Left colon (tissue), 2 donors: ENCODE data around the gene ADGRG6. TPM values are rescaled to one million over a fixed set of nuclear protein-coding genes. Genes with fewer than 3 reads are reported as not detected.
A peak's percentile ranks its signal among the peaks of the same experiment; 100 is the strongest.
"Not testable (repeated sequence)": the region's sequence is repeated elsewhere in the genome, so short reads cannot be mapped to it uniquely, and the experiment has no call there.

ENCODE experiments used
- ATAC-seq: fragments of 200-7000 bp; cut with Tn5 transposase; one replicate; pipeline ENCODE4 v1.9.1; 2020; ENCODE audit warnings: mild to moderate bottlenecking, moderate library complexity
- DNase-seq, 2 donors: peaks; one replicate each; pipeline ENCODE4 v3.0.0-alpha.2; 2020
- intact Hi-C, 2 donors: fragments of 100-400 bp; cut with DNase I in 1 of 2; cut with micrococcal nuclease in 1 of 2; formaldehyde crosslinking; loops; one replicate each; pipeline versions ENCODE4 v1.11.2 to v1.14.0; 2022; cut with DNase I, micrococcal nuclease
- total RNA-seq, 2 donors: library from RNA; stranded (reverse); fragmentation: NEBNext Ultra II Directional; extraction: Animal tissue kit (Norgen Biotek cat#: 25700); gene quantifications; one replicate each; pipeline ENCODE4 v1.2.1, GENCODE V29; 2021
- donor health status: DM: no; HTN: no; CAD: no.
- donor health status: DM: yes; HTN: yes; CAD: no.

ADGRG6 gene
- total RNA-seq, 2 donors from 2014 or later, result 15.1 to 22.6 TPM

DNA sequence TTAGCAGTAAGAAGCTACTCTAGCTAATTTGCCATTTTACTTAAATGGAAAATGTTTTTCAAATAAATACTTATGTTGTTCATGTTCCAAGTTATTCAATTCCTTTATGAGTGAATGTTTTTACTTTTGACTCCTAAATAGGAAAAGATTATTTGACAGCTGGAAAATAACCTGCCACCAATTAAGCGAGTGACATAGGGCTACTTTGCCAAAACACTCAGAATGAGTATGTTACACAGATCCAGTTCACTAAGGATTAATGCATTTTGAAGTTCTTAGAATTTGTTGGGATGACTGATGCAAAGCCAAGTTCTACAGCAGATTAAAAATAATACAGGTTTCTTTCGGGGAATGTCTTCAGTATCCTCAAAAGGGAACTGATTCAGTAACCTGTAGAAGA is 144.4 kb downstream of the ADGRG6 start:
- no peak for DNase-seq
- intact Hi-C loops, result no loop called here
- ATAC-seq, result no peak

DNA sequence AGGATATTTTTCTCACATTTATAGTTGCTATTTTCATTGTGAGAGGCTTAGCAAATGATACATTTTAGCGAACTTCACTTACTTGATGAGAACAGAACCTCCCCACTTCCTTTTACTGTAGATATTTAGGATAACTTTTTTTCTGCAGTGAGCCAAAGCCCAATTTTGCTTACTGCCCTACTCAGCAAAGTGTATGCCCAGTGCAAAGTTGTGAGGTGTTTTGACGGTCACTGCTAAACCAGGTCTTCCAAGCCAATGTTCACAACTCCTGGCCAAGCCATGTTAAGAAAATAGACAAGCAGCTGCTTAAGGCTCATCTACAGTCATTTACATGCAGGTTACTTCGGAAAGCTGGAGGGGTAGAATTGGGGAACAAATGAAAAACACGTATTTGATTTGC is 144.8 kb downstream of the ADGRG6 start:
- DNase-seq (no peak), ATAC-seq (no peak)
- intact Hi-C loops, result no loop called here

DNA sequence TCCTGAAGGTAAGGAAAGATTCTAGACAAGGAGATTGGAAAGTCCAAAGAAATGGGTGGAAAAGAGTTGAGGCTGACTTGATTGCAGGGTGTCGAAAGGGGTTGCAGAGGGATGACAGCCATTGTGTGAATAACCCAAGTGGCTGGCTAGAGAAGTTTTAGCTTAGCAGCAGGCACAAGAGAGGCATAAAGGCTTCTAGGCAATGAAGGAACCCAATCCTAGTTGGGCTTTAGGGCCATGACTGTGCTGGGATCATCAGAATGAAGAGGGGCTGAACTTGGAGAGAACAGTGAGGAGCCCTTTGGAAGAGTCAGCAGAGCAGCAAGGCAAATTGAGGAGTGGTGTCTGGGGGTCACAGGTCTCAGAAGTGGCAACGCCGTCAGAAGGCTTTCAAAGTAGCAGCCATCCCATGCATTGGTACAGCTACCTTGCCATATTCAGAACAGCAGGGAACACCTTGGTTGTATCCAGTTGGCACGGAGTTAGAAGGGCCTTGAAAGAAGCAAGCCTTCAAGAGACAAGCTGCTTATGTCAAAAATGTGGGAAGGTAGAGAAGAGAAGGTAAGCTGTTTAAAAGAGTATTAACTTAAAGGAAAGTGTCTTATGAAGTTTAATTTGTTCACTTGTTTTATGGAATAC is 146.4 kb downstream of the ADGRG6 start:
- ATAC-seq, result no peak
- DNase-seq, result no peak
- intact Hi-C loops, result no loop called here

DNA sequence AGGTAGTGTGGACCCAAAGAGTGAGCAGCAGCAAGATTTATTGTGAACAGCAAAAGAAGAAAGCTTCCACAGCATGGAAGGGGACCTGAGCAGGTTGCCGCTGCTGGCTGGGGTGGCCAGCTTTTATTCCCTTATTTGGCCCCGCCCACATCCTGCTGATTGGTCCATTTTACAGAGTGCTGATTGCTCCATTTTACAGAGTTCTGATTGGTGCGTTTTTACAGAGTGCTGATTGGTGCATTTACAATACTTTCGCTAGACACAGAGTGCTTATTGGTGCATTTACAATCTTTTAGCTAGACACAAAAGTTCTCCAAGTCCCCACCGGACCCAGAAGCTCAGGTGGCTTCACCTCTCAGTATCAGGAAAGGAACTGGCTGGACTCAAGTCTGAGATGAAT is 149.0 kb downstream of the ADGRG6 start:
- ATAC-seq, intact Hi-C loops, DNase-seq: not testable (repeated sequence)

DNA sequence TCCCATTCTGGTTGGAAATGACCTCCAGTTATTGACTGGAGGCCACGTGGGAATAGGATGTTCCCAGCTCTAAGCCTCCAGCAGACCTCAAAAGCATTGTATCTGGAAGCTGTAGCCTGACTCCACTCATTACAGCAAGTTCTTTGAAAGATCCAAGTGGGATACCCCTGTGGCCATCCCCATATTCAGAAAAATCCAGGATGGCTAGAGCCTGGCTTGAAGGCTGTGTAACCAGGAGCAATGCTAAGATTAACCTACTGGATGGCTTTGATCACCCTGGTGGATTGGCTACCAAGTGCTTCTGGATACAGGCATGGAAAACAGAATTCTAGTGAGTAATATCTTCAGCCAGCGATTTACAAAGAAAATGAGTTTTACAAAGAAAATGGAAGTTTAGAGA is 151.2 kb downstream of the ADGRG6 start:
- ATAC-seq, result no peak
- intact Hi-C loops, result no loop called here
- DNase-seq, result no peak

DNA sequence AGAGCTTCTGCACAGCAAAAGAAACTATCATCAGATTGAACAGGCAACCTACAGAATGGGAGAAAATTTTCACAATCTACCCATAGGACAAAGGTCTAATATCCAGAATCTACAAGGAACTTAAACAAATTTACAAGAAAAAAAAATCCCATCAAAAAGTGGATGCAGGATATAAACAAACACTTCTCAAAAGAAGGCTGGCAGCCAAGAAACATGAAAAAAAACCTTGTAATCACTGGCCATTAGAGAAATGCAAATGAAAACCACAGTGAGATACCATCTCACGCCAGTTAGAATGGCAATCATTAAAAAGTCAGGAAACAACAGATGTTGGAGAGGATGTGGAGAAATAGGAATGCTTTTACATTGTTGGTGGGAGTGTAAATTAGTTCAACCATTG is 152.4 kb downstream of the ADGRG6 start:
- intact Hi-C loops, ATAC-seq, DNase-seq: not testable (repeated sequence)

DNA sequence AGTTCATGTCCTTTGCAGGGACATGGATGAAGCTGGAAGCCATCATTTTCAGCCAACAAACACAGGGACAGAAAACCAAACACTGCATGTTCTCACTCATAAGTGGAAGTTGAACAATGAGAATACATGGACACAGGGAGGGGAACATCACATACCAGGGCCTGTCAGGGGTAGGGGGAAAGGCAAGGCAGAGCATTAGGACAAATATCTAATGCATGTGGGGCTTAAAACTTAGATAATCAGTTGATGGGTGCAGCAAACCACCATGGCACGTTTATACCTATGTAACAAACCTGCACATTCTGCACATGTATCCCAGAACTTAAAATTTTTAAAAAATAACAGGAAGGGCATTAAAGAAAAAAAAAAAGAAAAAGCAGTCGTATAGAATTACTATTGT is 153.0 kb downstream of the ADGRG6 start:
- DNase-seq, intact Hi-C loops, ATAC-seq: not testable (repeated sequence)

DNA sequence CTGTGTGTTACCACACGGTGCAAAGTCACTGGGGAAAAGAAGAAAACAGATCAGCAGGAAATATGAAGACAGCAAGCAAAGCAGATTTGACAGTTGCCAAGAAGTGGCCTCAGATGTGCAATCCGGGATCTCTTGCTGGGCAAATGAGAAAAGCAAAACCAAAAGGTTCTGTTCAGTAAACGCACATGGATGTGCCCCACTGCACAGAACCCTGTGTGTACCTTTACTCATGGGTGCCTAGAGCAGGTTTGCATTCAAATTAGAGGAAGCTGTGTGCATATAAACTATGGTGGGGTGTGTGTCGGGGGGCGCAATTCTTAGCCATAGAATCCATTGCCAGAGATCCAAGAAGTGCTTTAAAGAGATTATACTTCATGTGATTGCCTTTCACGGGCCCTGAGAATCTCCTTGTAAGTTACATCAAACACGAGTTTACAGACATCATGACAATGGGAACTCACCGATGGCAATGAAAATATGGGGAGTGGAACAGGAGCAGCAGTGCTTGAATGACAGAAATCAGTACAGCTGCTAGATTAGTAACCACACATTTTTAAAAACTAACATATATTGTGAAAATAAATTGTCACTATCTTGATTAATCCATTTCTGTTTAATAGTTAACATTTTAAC is 154.3 kb downstream of the ADGRG6 start:
- intact Hi-C loops, result no loop called here
- no peak for DNase-seq
- no peak for ATAC-seq

DNA sequence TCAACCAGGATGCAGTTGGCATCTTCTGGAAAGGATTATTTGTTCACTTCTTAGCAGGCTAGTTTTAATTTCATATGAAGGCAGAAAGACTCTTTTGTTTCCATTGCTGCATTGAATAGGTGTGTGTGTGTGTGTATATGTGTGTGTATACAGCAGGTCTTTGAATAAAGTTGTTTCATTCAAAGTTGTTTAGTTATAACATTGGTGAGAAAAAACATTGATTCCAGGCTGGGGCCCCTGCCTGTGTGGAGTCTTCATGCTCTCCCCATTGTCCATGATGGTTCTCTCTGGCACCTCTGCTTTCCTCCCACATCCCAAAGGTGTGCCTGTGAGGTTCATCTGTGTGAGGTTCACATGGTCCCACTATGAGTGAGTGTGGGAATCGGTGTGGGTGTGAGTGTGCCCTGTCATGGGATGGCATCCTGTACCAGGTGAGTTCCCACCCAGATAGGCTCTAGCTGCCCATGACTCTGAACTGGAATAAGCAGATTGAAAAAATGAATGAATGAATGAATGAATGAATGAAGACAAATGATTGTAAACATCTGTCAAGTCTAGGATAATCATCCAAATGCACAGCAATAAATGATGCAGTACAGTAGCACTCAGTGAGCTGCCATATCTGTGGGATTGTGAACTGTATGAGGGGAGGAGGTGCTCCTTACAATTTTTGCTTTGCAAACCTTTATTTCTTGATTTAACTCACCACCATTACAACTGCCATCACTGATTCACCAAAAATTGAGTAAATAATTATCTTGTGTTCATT is 156.0 kb downstream of the ADGRG6 start:
- ATAC-seq (no peak), DNase-seq (no peak)
- intact Hi-C loops, result no loop called here

DNA sequence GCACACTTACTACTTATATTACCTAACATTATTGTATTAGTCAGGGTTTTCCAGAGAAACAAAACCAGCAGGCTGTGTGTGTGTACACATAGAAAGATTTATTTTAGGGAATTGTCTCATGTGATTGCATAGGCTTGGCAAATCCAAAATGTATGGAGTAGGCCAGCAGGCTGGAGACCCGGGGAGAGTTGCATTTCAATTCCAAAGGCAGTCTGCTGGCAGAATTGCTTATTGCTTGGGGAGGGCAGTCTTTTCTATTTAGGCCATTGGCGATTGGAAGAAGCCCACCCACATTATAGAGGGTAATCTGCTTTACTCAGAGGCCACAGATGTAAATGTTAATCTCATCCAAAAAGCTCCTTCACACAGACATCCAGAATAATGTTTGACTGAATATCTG is 157.0 kb downstream of the ADGRG6 start:
- DNase-seq (no peak), ATAC-seq (no peak)
- intact Hi-C loops, result no loop called here

DNA sequence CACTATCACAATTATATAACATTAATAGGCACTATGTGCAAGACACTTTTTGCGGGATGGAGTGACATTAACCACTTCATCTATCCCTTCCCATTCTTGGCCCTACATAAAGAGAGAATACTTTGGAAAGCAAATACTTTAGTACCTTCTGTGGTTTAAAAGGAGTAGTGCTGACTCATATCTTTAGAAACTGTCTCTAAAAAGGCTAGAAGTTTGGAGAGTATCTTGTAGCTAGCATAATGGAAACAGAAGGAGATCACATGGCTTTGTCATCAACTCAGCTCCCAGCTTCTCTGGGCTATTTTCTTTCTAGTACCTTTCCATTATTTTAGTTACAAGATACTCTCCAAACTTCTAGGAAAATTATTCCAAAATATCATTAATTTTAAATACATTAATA is 157.5 kb downstream of the ADGRG6 start:
- DNase-seq (no peak), ATAC-seq (no peak)
- intact Hi-C loops, result no loop called here

DNA sequence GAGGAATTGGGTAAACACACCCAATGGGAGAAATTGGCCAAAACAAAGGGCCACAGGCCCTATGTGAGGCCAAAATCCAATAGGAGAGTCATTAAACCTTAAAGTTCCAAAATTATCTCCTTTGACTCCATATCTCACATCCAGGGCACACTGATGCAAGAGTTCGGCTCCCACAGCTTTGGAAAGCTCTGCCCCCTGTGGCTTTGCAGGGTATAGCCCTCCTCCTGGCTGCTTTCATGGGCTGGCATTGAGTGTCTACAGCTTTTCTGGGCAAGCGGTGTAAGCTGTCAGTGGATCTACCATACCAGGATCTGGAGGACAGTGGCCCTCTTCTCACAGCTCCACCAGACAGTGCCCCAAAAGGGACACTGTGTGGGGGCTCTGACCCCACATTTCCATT is 160.5 kb downstream of the ADGRG6 start:
- DNase-seq, result no peak
- no peak for ATAC-seq
- intact Hi-C loops, result no loop called here

DNA sequence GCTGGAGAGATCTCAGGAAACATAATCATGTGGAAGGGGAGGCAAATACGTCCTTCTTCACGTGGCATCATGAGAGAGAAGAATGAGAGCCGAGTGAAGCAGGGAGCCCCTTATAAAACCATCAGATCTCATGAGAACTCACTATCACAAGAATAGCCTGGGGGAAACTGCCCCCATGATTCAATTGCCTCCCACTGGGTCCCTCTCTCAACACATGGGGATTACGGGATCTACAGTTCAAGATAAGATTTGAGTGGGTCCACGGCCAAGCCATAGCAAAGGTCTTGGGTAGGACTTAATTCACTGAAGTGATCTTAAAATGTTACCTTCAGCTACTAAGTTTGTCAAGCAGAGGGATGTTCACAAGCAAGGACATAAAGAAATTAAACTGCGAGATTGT is 162.2 kb downstream of the ADGRG6 start:
- ATAC-seq, result no peak
- no peak for DNase-seq
- intact Hi-C loops, result no loop called here

DNA sequence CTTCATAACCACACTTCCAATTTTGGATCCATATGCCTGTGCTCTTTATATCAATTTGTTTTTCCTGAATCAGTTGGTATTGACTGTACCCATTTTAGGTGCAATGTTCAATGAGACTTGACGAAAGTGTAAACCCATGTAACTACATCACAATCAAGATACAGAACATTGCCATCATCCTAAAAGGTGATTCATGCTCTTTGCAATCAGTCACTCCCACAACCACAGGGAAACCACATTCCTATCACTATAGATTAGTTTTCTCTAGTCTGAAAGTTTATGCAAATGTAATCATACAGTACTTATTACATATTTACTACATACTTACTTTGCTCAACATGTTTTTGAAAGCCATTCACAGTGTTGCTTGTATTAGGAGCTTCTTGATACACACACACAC is 167.4 kb downstream of the ADGRG6 start:
- ATAC-seq (no peak), DNase-seq (no peak)
- intact Hi-C loops, result no loop called here

DNA sequence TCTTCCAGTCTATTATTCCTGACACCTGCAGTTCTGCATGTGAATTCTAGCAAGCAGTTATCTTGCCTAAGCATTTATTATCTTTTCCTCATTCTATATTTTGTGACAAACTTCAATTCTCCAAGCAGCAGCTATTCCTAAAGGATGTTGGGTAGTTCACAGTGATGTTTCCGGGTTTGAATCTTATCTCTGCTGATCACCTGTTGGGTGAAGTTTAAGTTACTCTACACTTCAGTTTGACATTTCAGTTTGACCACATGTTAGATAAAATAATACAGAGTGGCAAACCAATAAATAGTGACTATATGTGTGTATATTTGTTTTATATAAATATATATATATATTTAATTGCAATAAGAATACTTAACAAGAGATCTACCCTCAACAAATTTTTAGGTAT is 168.6 kb downstream of the ADGRG6 start:
- intact Hi-C loops, result loop anchor here in 1 of 2 donors (10.0 kb wide), 1 partner anchor 954 kb away; no protein-coding TSS in a partner anchor
- ATAC-seq (no peak), DNase-seq (no peak)

DNA sequence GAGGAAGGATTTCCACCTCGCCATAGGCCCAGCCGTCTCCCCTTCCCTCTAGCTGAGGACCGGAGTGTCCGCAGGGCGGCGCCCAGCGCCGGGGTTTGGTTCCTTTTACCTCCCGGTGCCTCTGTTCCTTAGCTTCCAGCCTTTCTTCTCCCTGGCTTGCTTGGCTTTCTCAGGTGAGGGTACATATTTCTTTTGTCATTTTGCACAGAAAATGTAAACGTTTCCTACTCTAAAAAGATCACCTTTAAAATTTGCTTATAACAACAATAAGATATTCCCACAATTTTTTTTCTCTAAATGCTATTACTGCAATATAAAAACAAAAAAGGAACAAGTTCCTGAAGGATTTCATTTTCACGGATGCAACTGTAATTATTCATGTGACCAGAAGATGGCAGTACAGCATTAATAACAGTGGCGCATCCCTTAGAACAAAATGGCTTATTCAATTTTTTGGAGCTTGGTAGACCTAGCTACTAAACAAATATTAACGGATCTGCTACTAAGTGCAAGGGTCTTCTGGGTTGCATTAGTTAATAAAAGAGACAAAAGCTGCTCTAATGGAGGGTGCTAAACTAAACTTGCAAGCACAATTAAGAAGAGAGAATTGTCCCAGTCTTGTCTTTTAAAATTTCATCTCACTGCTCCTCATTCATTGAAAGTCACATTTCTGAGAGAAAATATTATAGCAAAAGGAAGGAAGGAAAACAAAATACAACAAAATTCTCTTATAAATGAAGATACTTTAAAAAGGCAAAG is 172.9 kb downstream of the ADGRG6 start:
- intact Hi-C loops, result loop anchor here in 1 of 2 donors (10.0 kb wide), 1 partner anchor 950 kb away; no protein-coding TSS in a partner anchor
- DNase-seq, result peak in 1 of 2 donors; percentile 27
- peak; percentile 42 for ATAC-seq

DNA sequence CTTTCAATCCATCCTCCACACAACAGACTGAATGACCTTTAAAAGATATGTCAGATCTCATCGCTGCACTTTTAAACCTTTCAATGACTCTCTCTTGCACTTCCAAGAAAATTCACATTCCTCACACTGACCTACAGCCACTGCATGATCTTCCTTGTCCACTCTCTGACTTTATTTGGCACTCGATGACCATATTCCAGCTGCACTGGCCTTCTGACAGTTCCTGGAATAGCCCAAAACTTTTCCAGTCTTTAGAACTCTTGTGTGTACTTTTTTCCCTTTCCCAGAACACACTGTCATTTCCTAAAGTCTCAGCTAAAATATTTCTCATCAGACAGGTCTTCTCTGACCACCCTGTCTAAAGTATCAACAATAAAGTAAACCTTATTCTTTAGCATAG is 174.6 kb downstream of the ADGRG6 start:
- no peak for DNase-seq
- ATAC-seq, result no peak
- intact Hi-C loops, result loop anchor here in 1 of 2 donors (10.0 kb wide), 1 partner anchor 948 kb away; no protein-coding TSS in a partner anchor

DNA sequence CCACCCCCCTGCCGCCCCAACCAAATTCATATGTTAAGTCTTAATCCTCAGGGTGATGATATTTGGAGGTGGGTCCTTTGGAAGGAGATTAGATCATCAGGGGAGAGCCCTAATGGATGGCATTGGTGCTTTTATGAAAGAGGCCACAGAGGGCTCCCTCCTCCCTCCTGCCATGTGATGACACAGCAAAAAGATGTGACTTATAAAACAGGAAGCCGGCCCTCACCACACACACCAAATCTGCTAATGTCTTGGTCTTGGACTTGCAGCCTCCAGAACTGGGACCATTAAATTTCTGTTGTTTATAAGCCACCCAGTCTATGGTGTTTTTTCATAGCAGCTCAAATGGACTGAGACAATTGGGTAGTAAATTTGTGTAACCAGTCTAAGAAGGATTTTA is 176.3 kb downstream of the ADGRG6 start:
- intact Hi-C loops, result loop anchor here in 1 of 2 donors (10.0 kb wide), 1 partner anchor 947 kb away; no protein-coding TSS in a partner anchor
- ATAC-seq, result no peak
- no peak for DNase-seq

DNA sequence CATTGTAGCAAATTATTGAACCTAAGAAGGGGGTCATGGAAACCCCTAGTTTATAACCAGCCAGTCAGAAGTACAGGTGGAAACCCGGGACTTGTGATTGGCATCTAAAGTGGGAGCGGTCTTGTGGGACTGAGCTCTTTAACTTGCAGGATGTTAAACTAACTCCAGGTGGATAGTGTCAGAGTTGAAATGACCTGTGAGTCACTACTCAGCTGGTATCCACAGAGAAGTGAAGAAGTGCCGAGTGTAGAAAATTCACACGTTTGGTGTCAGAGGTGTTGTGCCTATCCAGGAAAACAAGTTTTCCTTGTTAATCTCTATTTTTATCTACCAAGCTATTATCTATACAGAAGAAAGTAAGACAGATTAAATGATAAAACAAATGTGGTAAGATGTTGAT is 179.7 kb downstream of the ADGRG6 start:
- ATAC-seq (no peak), DNase-seq (no peak)
- intact Hi-C loops, result no loop called here
